H1 (cell line): ENCODE results near the gene ZBTB26. TPM values are rescaled to one million over a fixed set of nuclear protein-coding genes. Genes with fewer than 3 reads are reported as not detected.

Experiments used
- CTCF ChIA-PET: fragments of 300-600 bp; sonication (Branson Sonifier 250); formaldehyde crosslinking; loops from one replicate; lab custom pipeline; 2021; ENCODE audit not compliant: partially characterized antibody; lab: Charles Lee
- POLR2A ChIA-PET: fragments of 300-600 bp; sonication (Branson Sonifier 250); formaldehyde crosslinking; loops from one replicate; lab custom pipeline; 2021; ENCODE audit warnings: inconsistent platforms; ENCODE audit not compliant: partially characterized antibody; lab: Charles Lee
- DNase-seq, 2 experiments: peaks; one replicate each; pipeline versions ENCODE4 v3.0.0 to v3.0.0-alpha.2; 2010 to 2022; ENCODE audit warnings: low spot score in 2 of 2, low read depth in 1 of 2, mixed read lengths in 1 of 2
- FAIRE-seq: peaks from 2 replicates; lab custom pipeline; 2011; peaks lifted over from hg19 to GRCh38; lab: Jason Lieb, UNC
- H2AFZ ChIP-seq: 2 replicates; pipeline ENCODE4 v1.8.1; 2012; ENCODE audit warnings: low read length, inconsistent platforms
- H2AK5ac ChIP-seq: 2 replicates; pipeline ENCODE4 v1.6.1; 2013; ENCODE audit warnings: low read depth, low read length
- H2BK120ac ChIP-seq: replicated peaks from 2 replicates; pipeline ENCODE3; 2013; ENCODE audit warnings: low read depth, low read length, inconsistent platforms
- H2BK12ac ChIP-seq: 2 replicates; pipeline ENCODE4 v1.6.1; 2013; ENCODE audit warnings: low read depth, low read length
- H2BK15ac ChIP-seq: 2 replicates; pipeline ENCODE4 v1.6.1; 2013; ENCODE audit warnings: low read length
- H2BK20ac ChIP-seq: 2 replicates; pipeline ENCODE4 v1.6.1; 2013; ENCODE audit warnings: low read length
- H2BK5ac ChIP-seq: 2 replicates; pipeline ENCODE4 v1.6.1; 2013; ENCODE audit warnings: low read depth, low read length
- H3K14ac ChIP-seq: 2 replicates; pipeline ENCODE4 v1.6.1; 2013; ENCODE audit warnings: inconsistent platforms; ENCODE audit not compliant: insufficient read length
- H3K18ac ChIP-seq: 2 replicates; pipeline ENCODE4 v1.6.1; 2013; ENCODE audit warnings: low read length; ENCODE audit errors: extremely low read depth
- H3K23ac ChIP-seq: 2 replicates; pipeline ENCODE4 v1.6.1; 2013; ENCODE audit warnings: inconsistent platforms; ENCODE audit not compliant: insufficient read length
- H3K23me2 ChIP-seq: 2 replicates; pipeline ENCODE4 v1.6.1; 2013; ENCODE audit warnings: low read depth, low read length
- H3K27ac ChIP-seq: 2 replicates; pipeline ENCODE4 v1.6.1; 2011; ENCODE audit warnings: low read depth, low read length, inconsistent platforms
- H3K27me3 ChIP-seq, 4 experiments: replicated peaks in 1 of 4; 1 replicate in 1 of 4; 2 replicates in 3 of 4; pipeline versions ENCODE4 v1.6.1 to v1.8.1; 2011 to 2013; ENCODE audit warnings: low read length in 3 of 4, mild to moderate bottlenecking in 3 of 4, inconsistent platforms in 2 of 4, mixed read lengths in 2 of 4, moderate library complexity in 1 of 4; ENCODE audit not compliant: control insufficient read depth in 3 of 4, insufficient read depth in 3 of 4; ENCODE audit errors: extremely low read depth in 1 of 4
- H3K36me3 ChIP-seq, 4 experiments: 2 replicates each; pipeline versions ENCODE4 v1.6.1 to v1.8.1; 2011 to 2013; ENCODE audit warnings: mild to moderate bottlenecking in 4 of 4, low read length in 3 of 4, moderate library complexity in 2 of 4, control low read depth in 1 of 4, inconsistent platforms in 1 of 4; ENCODE audit not compliant: insufficient read depth in 4 of 4, control insufficient read depth in 2 of 4
- H3K4ac ChIP-seq: replicated peaks from 2 replicates; pipeline ENCODE3; 2013; ENCODE audit warnings: low read length, low read depth, mixed read lengths, inconsistent platforms; ENCODE audit not compliant: insufficient read length
- H3K4me1 ChIP-seq, 4 experiments: replicated peaks in 1 of 4; 1 replicate in 1 of 4; 2 replicates in 3 of 4; pipeline versions ENCODE4 v1.6.1 to v1.8.1; 2011 to 2013; ENCODE audit warnings: low read length in 3 of 4, inconsistent platforms in 2 of 4, mixed read lengths in 1 of 4; ENCODE audit not compliant: insufficient read depth in 4 of 4, control insufficient read depth in 3 of 4
- H3K4me2 ChIP-seq, 2 experiments: 2 replicates each; pipeline versions ENCODE4 v1.6.1 to v1.8.1; 2011 to 2013; ENCODE audit warnings: low read depth in 2 of 2, low read length in 2 of 2, control low read depth in 1 of 2, inconsistent platforms in 1 of 2, mild to moderate bottlenecking in 1 of 2; ENCODE audit not compliant: insufficient read depth in 1 of 2
- H3K4me3 ChIP-seq, 4 experiments: fragments of 200-600, 300-600 bp in 1 of 4; sonication (generic), shearing (Covaris generic), sonication (Bioruptor Twin) in 1 of 4; 2 replicates each; pipeline versions ENCODE4 v1.5.1 to v1.8.1; 2011 to 2016; ENCODE audit warnings: low read length in 4 of 4, low read depth in 3 of 4, control low read depth in 2 of 4, inconsistent platforms in 2 of 4, mild to moderate bottlenecking in 2 of 4, mixed read lengths in 1 of 4, moderate library complexity in 1 of 4; ENCODE audit not compliant: insufficient read depth in 2 of 4; ENCODE audit errors: extremely low read depth in 1 of 4
- H3K56ac ChIP-seq: replicated peaks from 2 replicates; pipeline ENCODE3; 2013; ENCODE audit warnings: low read depth, mild to moderate bottlenecking, mixed read lengths, low read length, inconsistent platforms; ENCODE audit not compliant: insufficient read length
- H3K79me1 ChIP-seq: 2 replicates; pipeline ENCODE4 v1.6.1; 2013; ENCODE audit warnings: low read depth, low read length, control low read depth
- H3K79me2 ChIP-seq, 2 experiments: 2 replicates each; pipeline versions ENCODE4 v1.6.1 to v1.8.1; 2012 to 2013; ENCODE audit warnings: low read length in 2 of 2, mild to moderate bottlenecking in 2 of 2, inconsistent platforms in 1 of 2; ENCODE audit not compliant: insufficient read depth in 2 of 2, control insufficient read depth in 1 of 2
- H3K9ac ChIP-seq, 4 experiments: replicated peaks in 1 of 4; 1 replicate in 1 of 4; 2 replicates in 3 of 4; pipeline versions ENCODE4 v1.6.1 to v1.8.1; 2011 to 2013; ENCODE audit warnings: low read depth in 3 of 4, low read length in 3 of 4, control low read depth in 2 of 4, mild to moderate bottlenecking in 2 of 4, moderate library complexity in 2 of 4, inconsistent platforms in 1 of 4; ENCODE audit errors: extremely low read depth in 1 of 4
- H3K9me3 ChIP-seq, 2 experiments: 2 replicates each; pipeline versions ENCODE4 v1.6.1 to v1.8.1; 2012 to 2013; ENCODE audit warnings: mild to moderate bottlenecking in 2 of 2, moderate library complexity in 2 of 2, control low read depth in 1 of 2, inconsistent platforms in 1 of 2, low read depth in 1 of 2, low read length in 1 of 2, mixed read lengths in 1 of 2; ENCODE audit not compliant: insufficient read depth in 2 of 2
- H4K20me1 ChIP-seq, 2 experiments: replicated peaks in 1 of 2; 2 replicates each; pipeline versions ENCODE3 to v1.8.1; 2011 to 2013; ENCODE audit warnings: inconsistent platforms in 2 of 2, low read length in 2 of 2, mild to moderate bottlenecking in 1 of 2; ENCODE audit not compliant: insufficient read depth in 2 of 2, control insufficient read depth in 1 of 2
- H4K5ac ChIP-seq: 2 replicates; pipeline ENCODE4 v1.6.1; 2013; ENCODE audit warnings: low read length, low read depth, mixed read lengths, inconsistent platforms; ENCODE audit not compliant: insufficient read length
- H4K8ac ChIP-seq: 2 replicates; pipeline ENCODE4 v1.8.0; 2013; ENCODE audit warnings: mild to moderate bottlenecking, moderate library complexity, low read length, inconsistent platforms; ENCODE audit not compliant: insufficient read depth; ENCODE audit errors: extremely low read depth
- H4K91ac ChIP-seq: replicated peaks from 2 replicates; pipeline ENCODE3; 2013; ENCODE audit warnings: low read length, mixed read lengths, inconsistent platforms; ENCODE audit not compliant: insufficient read length
- GTF2F1 ChIP-seq: IDR thresholded peaks from 2 replicates; pipeline ENCODE4 v1.6.1; 2012; ENCODE audit warnings: low read depth, low read length, improper control_type of control experiment, borderline replicate concordance
- MAFK ChIP-seq: IDR thresholded peaks from 2 replicates; pipeline ENCODE4 v1.6.1; 2012; ENCODE audit warnings: low read depth, mild to moderate bottlenecking, improper control_type of control experiment, low read length
- SAP30 ChIP-seq: fragments of 300-600 bp; sonication (generic); IDR thresholded peaks from 2 replicates; pipeline ENCODE4 v1.7.1; 2012; ENCODE audit warnings: low read length, moderate library complexity, mild to moderate bottlenecking, inconsistent platforms; ENCODE audit not compliant: insufficient read depth, insufficient replicate concordance
- SIN3A ChIP-seq, 2 experiments: IDR thresholded peaks in 1 of 2; conservative IDR thresholded peaks in 1 of 2; 2 replicates each; pipeline ENCODE4 v1.6.1; 2011 to 2012; ENCODE audit warnings: low read length in 2 of 2, improper control_type of control experiment in 1 of 2, low read depth in 1 of 2, mild to moderate bottlenecking in 1 of 2
- WGBS, 2 experiments: shearing (Covaris generic) in 1 of 2; methylation state at CpG; one replicate each; pipeline versions ENCODE4 v1.1.6 to v1.1.7; 2013 to 2015; ENCODE audit warnings: low lambda C conversion rate in 2 of 2, mixed read lengths in 2 of 2, inconsistent platforms in 1 of 2, low coverage in 1 of 2, missing lambda C conversion rate in 1 of 2; ENCODE audit not compliant: insufficient replicate concordance in 2 of 2, insufficient coverage in 1 of 2, insufficient read length in 1 of 2; ENCODE audit errors: extremely low coverage in 1 of 2, missing lambda C conversion rate in 1 of 2; 5-methylcytosine and 5-hydroxymethylcytosine counted together
- polyA plus RNA-seq, 7 experiments: library from polyadenylated mRNA; depleted of rRNA in 3 of 7; stranded (reverse) in 5 of 7; unstranded in 2 of 7; fragments of >200 nt in 5 of 7; fragments of 200-250 nt in 2 of 7; gene quantifications; 1 replicate in 5 of 7; 2 replicates in 1 of 7; 4 replicates in 1 of 7; pipeline versions ENCODE4 v1.2.1 to v1.2.3, GENCODE V29; 2011 to 2013; ENCODE audit warnings: missing spikeins in 2 of 7, mixed read lengths in 2 of 7
- total RNA-seq: library from RNA; stranded (reverse); fragmentation: NEBNext Ultra II Directional; extraction: Animal tissue kit (Norgen Biotek cat#: 25700); gene quantifications from 2 replicates; pipeline ENCODE4 v1.2.1, GENCODE V29; 2021

The ZBTB26 gene
- total and polyA plus RNA-seq, 2 of the 8 experiments (the other 6 are each of a cell fraction or from before 2014, with no cell fraction given): 5.7 to 7.4 TPM

DNA sequence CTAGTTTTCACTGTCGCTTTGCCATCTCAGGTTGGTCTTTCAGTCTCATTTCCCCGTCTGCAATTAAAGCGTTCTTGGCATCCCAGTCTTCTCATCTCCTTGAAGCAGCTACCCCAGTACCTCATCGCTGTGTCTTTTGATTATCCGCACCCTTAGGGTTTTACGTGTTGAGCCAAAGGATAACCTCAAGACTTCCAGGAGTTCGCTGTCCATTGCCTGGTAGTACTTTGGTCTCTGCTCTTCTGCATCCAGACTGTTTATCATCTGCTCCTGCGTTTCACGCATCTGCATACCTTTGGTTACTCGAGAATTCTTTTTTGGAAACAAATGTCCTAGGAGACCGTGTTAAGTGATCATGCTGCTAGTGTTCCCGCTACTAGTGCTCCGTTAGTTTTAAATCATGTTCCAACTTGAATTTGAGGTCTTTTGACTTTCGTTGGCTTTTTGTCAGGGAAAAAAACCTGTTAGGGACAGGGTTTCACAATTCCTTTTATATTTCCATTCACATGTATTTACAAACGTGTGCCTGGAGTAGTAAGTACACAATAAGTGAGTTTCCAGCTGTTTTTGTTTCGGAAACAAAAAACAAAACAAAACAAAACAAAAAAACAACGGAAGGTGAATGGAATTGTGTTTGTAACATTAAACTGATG is 10.4 kb upstream of the ZBTB26 start:
- Histone ChIP-seq H3K4me2 (peak overlapping the region; percentile 90 to 98), H2BK15ac (no peak overlapping the region), H3K79me2 (peaks cover 35 to 54% of the 10 kb centered on the region in 2 experiments), H2AK5ac (no peak overlapping the region; the same call in 1 of the 2 replicates), H3K4me3 (peak overlapping the region; percentile 83 to 93 (median 90)), H3K4ac (no peak overlapping the region), H3K14ac (no peak overlapping the region), H3K4me1 (peaks cover 2 to 7% (median 2%) of the 10 kb centered on the region in 4 experiments; a peak in 5 of 7 replicates), H3K56ac (peak overlapping the region; percentile 11), H2BK120ac (no peak overlapping the region), H3K23me2 (peaks cover 3% of the 10 kb centered on the region), H3K9ac (peak overlapping the region; percentile 92 to 96 (median 94)), H3K27ac (peak overlapping the region; percentile 96), H3K27me3 (no peaks in the 10 kb centered on the region), H3K79me1 (no peaks in the 10 kb centered on the region), H3K9me3 (no peaks in the 10 kb centered on the region), H2BK5ac (0 out of 2 replicates have a peak overlapping the region, but pooled peaks have one; percentile 0), H2BK20ac (no peak overlapping the region), H2BK12ac (peak overlapping the region; percentile 35; the same call in 1 of the 2 replicates), H3K23ac (no peak overlapping the region), H2AFZ (no peak overlapping the region), H4K5ac (peak overlapping the region; percentile 7), H3K18ac (no peak overlapping the region; the same call in 1 of the 2 replicates), H3K36me3 (peaks cover 2 to 14% (median 4%) of the 10 kb centered on the region in 4 experiments; a peak in 3 of 8 replicates), H4K91ac (peak overlapping the region; percentile 20), H4K8ac (peak overlapping the region; percentile 99; the same call in 1 of the 2 replicates), H4K20me1 (peaks cover 4% of the 10 kb centered on the region in 2 experiments)
- 14% methylated on average over 17 of the region's 17 CpGs; no CpG with 5 or more reads in 1 of the 2 experiments for WGBS, 2 experiments
- DNase-seq: no peak
- CTCF ChIA-PET: no interaction called here
- FAIRE-seq: no peak
- no peak for TF ChIP-seq GTF2F1
- TF ChIP-seq MAFK: no peak
- TF ChIP-seq SIN3A (conservative IDR thresholded peaks at IDR 0.05 in 1 of 2, IDR thresholded peaks at IDR 0.05 in 1 of 2; ENCODE audit: low read depth in 1 of 2, low read length in 2 of 2): peak; percentile 69 to 72; a peak in 2 of 4 replicates
- peak; percentile 55 for TF ChIP-seq SAP30
- POLR2A ChIA-PET: interaction anchor here (0.7 to 6.2 kb wide), 11 partner anchors 9 to 131 kb away, joined by 3 to 79 read pairs (median 8); partner anchors contain the start of genes ZBTB26 and ZBTB6
